Natural killer cell (primary cell): ENCODE data around the gene TCTN1. TPM values are rescaled to one million over a fixed set of nuclear protein-coding genes. Genes with fewer than 3 reads are reported as not detected.

ENCODE experiments used
- ATAC-seq, 3 donors: fragments of 150-1000 bp in 2 of 3; fragments of 200-7000 bp in 1 of 3; cut with Tn5 transposase; 1 replicate in 1 of 3; 2 replicates in 2 of 3; pipeline ENCODE4 v1.10.0; 2021; ENCODE audit warnings: mild to moderate bottlenecking in 2 of 3, moderate library complexity in 2 of 3
- DNase-seq, 2 donors: peaks; one replicate each; pipeline versions ENCODE4 v3.0.0 to v3.0.0-alpha.2; 2013 to 2021; ENCODE audit warnings: mixed read lengths in 1 of 2
- H3K27ac ChIP-seq: one replicate; pipeline ENCODE4 v1.5.1; 2013; ENCODE audit warnings: mild to moderate bottlenecking, low read length
- H3K27me3 ChIP-seq: one replicate; pipeline ENCODE4 v1.6.1; 2013; ENCODE audit warnings: low read length; ENCODE audit not compliant: control insufficient read depth, insufficient read depth
- H3K36me3 ChIP-seq: one replicate; pipeline ENCODE4 v1.6.1; 2013; ENCODE audit warnings: low read length; ENCODE audit not compliant: control insufficient read depth, insufficient read depth
- H3K4me1 ChIP-seq: one replicate; pipeline ENCODE4 v1.6.1; 2013; ENCODE audit warnings: low read length; ENCODE audit not compliant: control insufficient read depth, insufficient read depth
- H3K4me3 ChIP-seq: one replicate; pipeline ENCODE4 v1.5.1; 2013; ENCODE audit warnings: low read length
- H3K9me3 ChIP-seq: one replicate; pipeline ENCODE4 v1.6.1; 2013; ENCODE audit warnings: low read length; ENCODE audit not compliant: control insufficient read depth, insufficient read depth
- H3K27ac Mint-ChIP-seq, 2 donors: one replicate each; pipeline ENCODE4 v1.8.0; 2022; ENCODE audit warnings: mild to moderate bottlenecking in 2 of 2, mixed read lengths in 2 of 2, moderate library complexity in 1 of 2
- H3K27me3 Mint-ChIP-seq, 2 donors: one replicate each; pipeline ENCODE4 v1.8.0; 2022; ENCODE audit warnings: low read depth in 2 of 2, mixed read lengths in 2 of 2
- H3K36me3 Mint-ChIP-seq: one replicate; pipeline ENCODE4 v1.8.0; 2022; ENCODE audit warnings: mixed read lengths
- H3K4me1 Mint-ChIP-seq, 2 donors: one replicate each; pipeline ENCODE4 v1.8.0; 2022; ENCODE audit warnings: mixed read lengths in 2 of 2
- H3K4me3 Mint-ChIP-seq: one replicate; pipeline ENCODE4 v1.8.0; 2022; ENCODE audit warnings: mild to moderate bottlenecking, moderate library complexity, mixed read lengths
- H3K9me3 Mint-ChIP-seq, 2 donors: one replicate each; pipeline ENCODE4 v1.8.0; 2022; ENCODE audit warnings: mixed read lengths in 2 of 2
- WGBS: methylation state at CpG from one replicate; pipeline ENCODE4 v1.1.7; 2013; ENCODE audit warnings: missing lambda C conversion rate; ENCODE audit not compliant: insufficient coverage; 5-methylcytosine and 5-hydroxymethylcytosine counted together
- intact Hi-C: fragments of 100-400 bp; cut with micrococcal nuclease; formaldehyde crosslinking; loops from one replicate; pipeline ENCODE4 v1.14.2; 2022
- total RNA-seq, 4 donors: library from RNA; stranded (reverse); fragments of 120-200 nt in 1 of 4; gene quantifications; one replicate each; pipeline versions ENCODE4 v1.2.3 to v1.2.4, GENCODE V29; 2013 to 2022
- TF ChIP-seq, protein P1 (sequence below): fragments of 200-600 bp; IDR thresholded peaks from one replicate; pipeline ENCODE4 v1.8.0; 2022; ENCODE audit warnings: antibody characterized with exemption

TCTN1 gene
- total RNA-seq, 3 donors from 2014 or later (not counting 1 experiment from before 2014, with no cell fraction given), result 4.3 to 6.6 (median 5.2) TPM

DNA sequence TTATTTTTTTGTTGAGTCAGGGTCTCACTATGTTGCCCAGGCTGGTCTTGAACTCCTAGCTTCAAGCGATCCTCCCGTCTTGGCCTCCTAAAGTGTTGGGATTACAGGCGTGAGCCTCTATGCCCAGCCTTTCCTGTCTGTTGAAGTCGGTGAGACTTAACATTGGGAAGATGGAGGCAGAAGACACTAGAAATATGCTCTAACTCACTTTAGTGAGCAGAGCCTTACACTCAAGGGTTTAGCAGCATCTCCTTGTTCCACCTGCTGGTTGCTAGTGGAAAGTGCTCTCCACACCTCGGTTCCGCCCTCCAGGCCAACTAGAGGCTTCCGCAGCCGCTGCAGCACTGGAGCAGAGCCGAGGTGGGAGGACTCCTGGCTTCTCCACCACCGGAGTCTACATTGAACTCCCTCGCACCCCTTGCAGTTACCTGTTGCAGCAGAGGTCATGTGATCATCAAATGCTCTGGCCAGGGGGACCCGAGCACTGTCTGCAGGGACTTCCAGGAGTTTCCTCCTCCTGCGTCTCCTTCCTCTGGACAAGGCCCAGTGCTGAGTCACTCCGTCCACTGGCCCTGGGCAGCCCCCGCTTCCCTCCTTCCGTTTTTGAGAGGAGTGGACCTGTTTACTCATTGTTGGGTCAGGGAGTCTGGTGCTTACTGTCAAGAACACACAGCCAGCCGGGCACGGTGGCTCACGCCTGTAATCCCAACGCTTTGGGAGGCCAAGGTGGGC is 84.4 kb downstream of the TCTN1 start:
- DNase-seq, result peak; percentile 61 to 90
- no peaks in the 10 kb centered on the region for H3K9me3 Mint-ChIP-seq
- 37% methylated on average over 20 of the region's 20 CpGs for WGBS
- TF ChIP-seq, protein P1, sequence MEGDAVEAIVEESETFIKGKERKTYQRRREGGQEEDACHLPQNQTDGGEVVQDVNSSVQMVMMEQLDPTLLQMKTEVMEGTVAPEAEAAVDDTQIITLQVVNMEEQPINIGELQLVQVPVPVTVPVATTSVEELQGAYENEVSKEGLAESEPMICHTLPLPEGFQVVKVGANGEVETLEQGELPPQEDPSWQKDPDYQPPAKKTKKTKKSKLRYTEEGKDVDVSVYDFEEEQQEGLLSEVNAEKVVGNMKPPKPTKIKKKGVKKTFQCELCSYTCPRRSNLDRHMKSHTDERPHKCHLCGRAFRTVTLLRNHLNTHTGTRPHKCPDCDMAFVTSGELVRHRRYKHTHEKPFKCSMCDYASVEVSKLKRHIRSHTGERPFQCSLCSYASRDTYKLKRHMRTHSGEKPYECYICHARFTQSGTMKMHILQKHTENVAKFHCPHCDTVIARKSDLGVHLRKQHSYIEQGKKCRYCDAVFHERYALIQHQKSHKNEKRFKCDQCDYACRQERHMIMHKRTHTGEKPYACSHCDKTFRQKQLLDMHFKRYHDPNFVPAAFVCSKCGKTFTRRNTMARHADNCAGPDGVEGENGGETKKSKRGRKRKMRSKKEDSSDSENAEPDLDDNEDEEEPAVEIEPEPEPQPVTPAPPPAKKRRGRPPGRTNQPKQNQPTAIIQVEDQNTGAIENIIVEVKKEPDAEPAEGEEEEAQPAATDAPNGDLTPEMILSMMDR, result peak; percentile 86
- no peak overlapping the region for H3K27ac ChIP-seq
- H3K4me3 ChIP-seq, result no peak overlapping the region
- H3K36me3 Mint-ChIP-seq, result no peaks in the 10 kb centered on the region
- H3K4me1 ChIP-seq, result peaks cover 28% of the 10 kb centered on the region
- H3K4me3 Mint-ChIP-seq, result no peak overlapping the region
- no peaks in the 10 kb centered on the region for H3K27me3 ChIP-seq
- no peaks in the 10 kb centered on the region for H3K36me3 ChIP-seq
- peak; percentile 93 to 100 (median 99) for ATAC-seq
- no peaks in the 10 kb centered on the region for H3K27me3 Mint-ChIP-seq
- H3K9me3 ChIP-seq, result no peaks in the 10 kb centered on the region
- peak overlapping the region; percentile 34 to 65 for H3K27ac Mint-ChIP-seq
- peaks cover 6 to 16% of the 10 kb centered on the region in 2 donors for H3K4me1 Mint-ChIP-seq
- intact Hi-C loops, result loop anchor here (1.0 to 5.0 kb wide), 6 partner anchors 9 to 248 kb away; partner anchors contain the start of genes ARPC3, FAM216A, GPN3 and HVCN1

Other genes with a start within 250 kb of the TCTN1 start
- gene ANAPC7, start 210.4 kb upstream of the TCTN1 start, total RNA-seq, result 10 to 100 TPM; 46.5 to 77.0 (median 50.4) TPM
- gene ARPC3, start 163.8 kb upstream of the TCTN1 start, total RNA-seq, result 100 to 1,000 TPM; 298 to 344 (median 311) TPM
- gene GPN3, start 145.9 kb upstream of the TCTN1 start, total RNA-seq, result 10 to 100 TPM in 1 of 3 donors, 1 to 10 TPM in 2; 4.7 to 10.4 (median 6.1) TPM
- 1 to 10 TPM; 3.1 to 4.7 (median 3.8) TPM for gene FAM216A, start 145.3 kb upstream of the TCTN1 start, total RNA-seq
- gene VPS29, start 112.0 kb upstream of the TCTN1 start, total RNA-seq, result 100 to 1,000 TPM in 1 of 3 donors, 10 to 100 TPM in 2; 94.3 to 115 (median 99.6) TPM
- gene RAD9B, start 111.8 kb upstream of the TCTN1 start, total RNA-seq, result 1 to 10 TPM in 1 of 3 donors, under 1 TPM in 2; 0.18 to 1.8 (median 0.91) TPM
- gene PPTC7, start 30.8 kb upstream of the TCTN1 start, total RNA-seq, result 10 to 100 TPM; 44.0 to 52.7 (median 48.0) TPM
- 10 to 100 TPM; 12.5 to 18.4 (median 18.0) TPM for gene HVCN1, start 75.0 kb downstream of the TCTN1 start, total RNA-seq
- 100 to 1,000 TPM; 114 to 121 (median 117) TPM for gene PPP1CC, start 128.8 kb downstream of the TCTN1 start, total RNA-seq
- not detected for gene CCDC63, start 232.9 kb downstream of the TCTN1 start, total RNA-seq